ENCODE measurements around the gene CELF2. TPM values are rescaled to one million over a fixed set of nuclear protein-coding genes. Genes with fewer than 3 reads are reported as not detected.

The CELF2 gene
- total and polyA plus RNA-seq, 9 of the 15 experiments (the other 6 are each of a cell fraction or from before 2014, with no cell fraction given): 4.0 to 20.3 (median 11.1) TPM

DNA sequence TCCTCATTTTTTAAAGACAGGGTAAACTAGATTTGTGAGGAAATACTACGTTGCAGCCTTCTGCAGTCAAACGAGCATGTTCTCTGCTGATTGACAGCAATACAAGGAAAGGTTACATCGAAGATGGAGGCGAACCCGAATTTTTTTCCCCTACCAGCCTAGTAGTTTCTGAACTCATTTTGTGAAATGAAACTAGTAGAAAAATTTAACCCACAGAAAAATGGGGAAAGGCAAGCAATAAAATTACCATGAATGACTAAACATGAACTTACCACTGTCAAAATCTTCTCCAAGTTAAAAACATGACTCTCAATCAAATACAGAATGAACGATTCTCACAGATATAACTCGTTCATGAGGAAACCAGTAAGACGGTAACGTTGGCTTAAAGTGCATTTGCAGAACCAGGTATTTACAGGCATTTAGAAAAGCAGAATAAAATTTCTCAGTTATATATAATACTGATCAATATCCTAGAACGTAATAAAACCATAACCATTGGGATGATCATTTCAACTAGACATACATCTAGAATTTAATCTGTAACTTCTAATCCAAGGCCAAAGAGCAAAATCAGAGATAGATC lies 73.9 kb downstream of the CELF2 start:
- no peaks in the 10 kb centered on the region for H3K4me1 ChIP-seq (replicated peaks in 1 of 2; ENCODE audit: control insufficient read depth in 2 of 2, insufficient read depth in 2 of 2, low read length in 2 of 2)
- 2% methylated on average over 10 of the region's 10 CpGs for WGBS (ENCODE audit: insufficient coverage, low coverage, missing lambda C conversion rate)
- no peak overlapping the region for H3K27ac ChIP-seq (ENCODE audit: extremely low read depth, low read depth, low read length)
- POLR2A ChIA-PET: no interaction called here
- intact Hi-C loops (cut with micrococcal nuclease): no loop called here
- in situ Hi-C loops (cut with MboI): no loop called here
- no peak overlapping the region for H3K4me3 ChIP-seq
- ATAC-seq: no peak
- no TSS peak for BruUV-seq (replicated peaks)
- no peak for TF ChIP-seq JUN (IDR thresholded peaks at IDR 0.05; ENCODE audit: borderline replicate concordance, low read depth, low read length)
- no peak for TF ChIP-seq JUN (CRISPR knock-in tag; IDR thresholded peaks at IDR 0.05; ENCODE audit: borderline replicate concordance)
- TF ChIP-seq, protein P1, sequence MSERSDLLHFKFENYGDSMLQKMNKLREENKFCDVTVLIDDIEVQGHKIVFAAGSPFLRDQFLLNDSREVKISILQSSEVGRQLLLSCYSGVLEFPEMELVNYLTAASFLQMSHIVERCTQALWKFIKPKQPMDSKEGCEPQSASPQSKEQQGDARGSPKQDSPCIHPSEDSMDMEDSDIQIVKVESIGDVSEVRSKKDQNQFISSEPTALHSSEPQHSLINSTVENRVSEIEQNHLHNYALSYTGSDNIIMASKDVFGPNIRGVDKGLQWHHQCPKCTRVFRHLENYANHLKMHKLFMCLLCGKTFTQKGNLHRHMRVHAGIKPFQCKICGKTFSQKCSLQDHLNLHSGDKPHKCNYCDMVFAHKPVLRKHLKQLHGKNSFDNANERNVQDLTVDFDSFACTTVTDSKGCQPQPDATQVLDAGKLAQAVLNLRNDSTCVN (CRISPR knock-in tag; IDR thresholded peaks at IDR 0.05): no peak
- TF ChIP-seq TEAD2 (tag; IDR thresholded peaks at IDR 0.05): no peak
- TF ChIP-seq ELF1 (tag; IDR thresholded peaks at IDR 0.05): no peak
- no peak for TF ChIP-seq ZNF644 (tag; IDR thresholded peaks at IDR 0.05; ENCODE audit: low read depth)
- no peaks in the 10 kb centered on the region for H3K36me3 ChIP-seq (ENCODE audit: control insufficient read depth, insufficient read depth, low read length)
- CTCF ChIA-PET (ENCODE audit: low intra/inter-chr PET ratio): no interaction called here
- peaks cover 0 to 3% of the 10 kb centered on the region in 2 experiments; a peak in 1 of 5 replicates for H3K27me3 ChIP-seq (ENCODE audit: control insufficient read depth in 2 of 2, insufficient read depth in 2 of 2, low read length in 2 of 2)
- H3K79me2 ChIP-seq (ENCODE audit: control insufficient read depth, insufficient read depth, low read length): no peaks in the 10 kb centered on the region
- no peak overlapping the region for H2AFZ ChIP-seq (ENCODE audit: low read depth, low read length)
- H3K4me2 ChIP-seq (ENCODE audit: insufficient read depth, low read length): no peak overlapping the region
- H3K9me1 ChIP-seq (ENCODE audit: control insufficient read depth, insufficient read depth, low read length): no peaks in the 10 kb centered on the region
- no peak overlapping the region for H3K9ac ChIP-seq (ENCODE audit: insufficient read depth in 1 of 2, low read depth in 2 of 2, low read length in 2 of 2)
- FAIRE-seq: no peak
- 0 out of 2 replicates have a peak, but pooled peaks cover 2% of the 10 kb centered on the region for H3K9me3 ChIP-seq (replicated peaks; ENCODE audit: control insufficient read depth, insufficient read depth, low read depth, low read length)
- DNase-seq (ENCODE audit: extremely low read depth in 1 of 4, low spot score in 3 of 4): no peak
- H4K20me1 ChIP-seq (replicated peaks; ENCODE audit: control insufficient read depth, insufficient read depth, low read length): no peaks in the 10 kb centered on the region

Data from K562 (cell line).